H1 (cell line): ENCODE measurements around the gene NAA40. TPM values are rescaled to one million over a fixed set of nuclear protein-coding genes. Genes with fewer than 3 reads are reported as not detected.

ENCODE experiments used
- CTCF ChIA-PET: fragments of 300-600 bp; sonication (Branson Sonifier 250); formaldehyde crosslinking; loops from one replicate; lab custom pipeline; 2021; ENCODE audit not compliant: partially characterized antibody; lab: Charles Lee
- POLR2A ChIA-PET: fragments of 300-600 bp; sonication (Branson Sonifier 250); formaldehyde crosslinking; loops from one replicate; lab custom pipeline; 2021; ENCODE audit warnings: inconsistent platforms; ENCODE audit not compliant: partially characterized antibody; lab: Charles Lee
- DNase-seq, 2 experiments: peaks; one replicate each; pipeline versions ENCODE4 v3.0.0 to v3.0.0-alpha.2; 2010 to 2022; ENCODE audit warnings: low spot score in 2 of 2, low read depth in 1 of 2, mixed read lengths in 1 of 2
- FAIRE-seq: peaks from 2 replicates; lab custom pipeline; 2011; peaks lifted over from hg19 to GRCh38; lab: Jason Lieb, UNC
- H2AFZ ChIP-seq: 2 replicates; pipeline ENCODE4 v1.8.1; 2012; ENCODE audit warnings: low read length, inconsistent platforms
- H2AK5ac ChIP-seq: 2 replicates; pipeline ENCODE4 v1.6.1; 2013; ENCODE audit warnings: low read depth, low read length
- H2BK120ac ChIP-seq: replicated peaks from 2 replicates; pipeline ENCODE3; 2013; ENCODE audit warnings: low read depth, low read length, inconsistent platforms
- H2BK12ac ChIP-seq: 2 replicates; pipeline ENCODE4 v1.6.1; 2013; ENCODE audit warnings: low read depth, low read length
- H2BK15ac ChIP-seq: 2 replicates; pipeline ENCODE4 v1.6.1; 2013; ENCODE audit warnings: low read length
- H2BK20ac ChIP-seq: 2 replicates; pipeline ENCODE4 v1.6.1; 2013; ENCODE audit warnings: low read length
- H2BK5ac ChIP-seq: 2 replicates; pipeline ENCODE4 v1.6.1; 2013; ENCODE audit warnings: low read depth, low read length
- H3K14ac ChIP-seq: 2 replicates; pipeline ENCODE4 v1.6.1; 2013; ENCODE audit warnings: inconsistent platforms; ENCODE audit not compliant: insufficient read length
- H3K18ac ChIP-seq: 2 replicates; pipeline ENCODE4 v1.6.1; 2013; ENCODE audit warnings: low read length; ENCODE audit errors: extremely low read depth
- H3K23ac ChIP-seq: 2 replicates; pipeline ENCODE4 v1.6.1; 2013; ENCODE audit warnings: inconsistent platforms; ENCODE audit not compliant: insufficient read length
- H3K23me2 ChIP-seq: 2 replicates; pipeline ENCODE4 v1.6.1; 2013; ENCODE audit warnings: low read depth, low read length
- H3K27ac ChIP-seq: 2 replicates; pipeline ENCODE4 v1.6.1; 2011; ENCODE audit warnings: low read depth, low read length, inconsistent platforms
- H3K27me3 ChIP-seq, 4 experiments: replicated peaks in 1 of 4; 1 replicate in 1 of 4; 2 replicates in 3 of 4; pipeline versions ENCODE4 v1.6.1 to v1.8.1; 2011 to 2013; ENCODE audit warnings: low read length in 3 of 4, mild to moderate bottlenecking in 3 of 4, inconsistent platforms in 2 of 4, mixed read lengths in 2 of 4, moderate library complexity in 1 of 4; ENCODE audit not compliant: control insufficient read depth in 3 of 4, insufficient read depth in 3 of 4; ENCODE audit errors: extremely low read depth in 1 of 4
- H3K36me3 ChIP-seq, 4 experiments: 2 replicates each; pipeline versions ENCODE4 v1.6.1 to v1.8.1; 2011 to 2013; ENCODE audit warnings: mild to moderate bottlenecking in 4 of 4, low read length in 3 of 4, moderate library complexity in 2 of 4, control low read depth in 1 of 4, inconsistent platforms in 1 of 4; ENCODE audit not compliant: insufficient read depth in 4 of 4, control insufficient read depth in 2 of 4
- H3K4ac ChIP-seq: replicated peaks from 2 replicates; pipeline ENCODE3; 2013; ENCODE audit warnings: low read length, low read depth, mixed read lengths, inconsistent platforms; ENCODE audit not compliant: insufficient read length
- H3K4me1 ChIP-seq, 4 experiments: replicated peaks in 1 of 4; 1 replicate in 1 of 4; 2 replicates in 3 of 4; pipeline versions ENCODE4 v1.6.1 to v1.8.1; 2011 to 2013; ENCODE audit warnings: low read length in 3 of 4, inconsistent platforms in 2 of 4, mixed read lengths in 1 of 4; ENCODE audit not compliant: insufficient read depth in 4 of 4, control insufficient read depth in 3 of 4
- H3K4me2 ChIP-seq, 2 experiments: 2 replicates each; pipeline versions ENCODE4 v1.6.1 to v1.8.1; 2011 to 2013; ENCODE audit warnings: low read depth in 2 of 2, low read length in 2 of 2, control low read depth in 1 of 2, inconsistent platforms in 1 of 2, mild to moderate bottlenecking in 1 of 2; ENCODE audit not compliant: insufficient read depth in 1 of 2
- H3K4me3 ChIP-seq, 4 experiments: fragments of 200-600, 300-600 bp in 1 of 4; sonication (generic), shearing (Covaris generic), sonication (Bioruptor Twin) in 1 of 4; 2 replicates each; pipeline versions ENCODE4 v1.5.1 to v1.8.1; 2011 to 2016; ENCODE audit warnings: low read length in 4 of 4, low read depth in 3 of 4, control low read depth in 2 of 4, inconsistent platforms in 2 of 4, mild to moderate bottlenecking in 2 of 4, mixed read lengths in 1 of 4, moderate library complexity in 1 of 4; ENCODE audit not compliant: insufficient read depth in 2 of 4; ENCODE audit errors: extremely low read depth in 1 of 4
- H3K56ac ChIP-seq: replicated peaks from 2 replicates; pipeline ENCODE3; 2013; ENCODE audit warnings: low read depth, mild to moderate bottlenecking, mixed read lengths, low read length, inconsistent platforms; ENCODE audit not compliant: insufficient read length
- H3K79me1 ChIP-seq: 2 replicates; pipeline ENCODE4 v1.6.1; 2013; ENCODE audit warnings: low read depth, low read length, control low read depth
- H3K79me2 ChIP-seq, 2 experiments: 2 replicates each; pipeline versions ENCODE4 v1.6.1 to v1.8.1; 2012 to 2013; ENCODE audit warnings: low read length in 2 of 2, mild to moderate bottlenecking in 2 of 2, inconsistent platforms in 1 of 2; ENCODE audit not compliant: insufficient read depth in 2 of 2, control insufficient read depth in 1 of 2
- H3K9ac ChIP-seq, 4 experiments: replicated peaks in 1 of 4; 1 replicate in 1 of 4; 2 replicates in 3 of 4; pipeline versions ENCODE4 v1.6.1 to v1.8.1; 2011 to 2013; ENCODE audit warnings: low read depth in 3 of 4, low read length in 3 of 4, control low read depth in 2 of 4, mild to moderate bottlenecking in 2 of 4, moderate library complexity in 2 of 4, inconsistent platforms in 1 of 4; ENCODE audit errors: extremely low read depth in 1 of 4
- H3K9me3 ChIP-seq, 2 experiments: 2 replicates each; pipeline versions ENCODE4 v1.6.1 to v1.8.1; 2012 to 2013; ENCODE audit warnings: mild to moderate bottlenecking in 2 of 2, moderate library complexity in 2 of 2, control low read depth in 1 of 2, inconsistent platforms in 1 of 2, low read depth in 1 of 2, low read length in 1 of 2, mixed read lengths in 1 of 2; ENCODE audit not compliant: insufficient read depth in 2 of 2
- H4K20me1 ChIP-seq, 2 experiments: replicated peaks in 1 of 2; 2 replicates each; pipeline versions ENCODE3 to v1.8.1; 2011 to 2013; ENCODE audit warnings: inconsistent platforms in 2 of 2, low read length in 2 of 2, mild to moderate bottlenecking in 1 of 2; ENCODE audit not compliant: insufficient read depth in 2 of 2, control insufficient read depth in 1 of 2
- H4K5ac ChIP-seq: 2 replicates; pipeline ENCODE4 v1.6.1; 2013; ENCODE audit warnings: low read length, low read depth, mixed read lengths, inconsistent platforms; ENCODE audit not compliant: insufficient read length
- H4K8ac ChIP-seq: 2 replicates; pipeline ENCODE4 v1.8.0; 2013; ENCODE audit warnings: mild to moderate bottlenecking, moderate library complexity, low read length, inconsistent platforms; ENCODE audit not compliant: insufficient read depth; ENCODE audit errors: extremely low read depth
- H4K91ac ChIP-seq: replicated peaks from 2 replicates; pipeline ENCODE3; 2013; ENCODE audit warnings: low read length, mixed read lengths, inconsistent platforms; ENCODE audit not compliant: insufficient read length
- CBX8 ChIP-seq: fragments of 300-800, 300-1000 bp; sonication (generic); IDR thresholded peaks from 2 replicates; pipeline ENCODE4 v1.7.1; 2016; ENCODE audit warnings: low read depth, low read length, borderline replicate concordance
- CHD1 ChIP-seq: IDR thresholded peaks from 2 replicates; pipeline ENCODE4 v1.6.1; 2012; ENCODE audit warnings: low read depth, low read length, improper control_type of control experiment
- KDM4A ChIP-seq: IDR thresholded peaks from one replicate; pipeline ENCODE4 v1.7.1; 2012; ENCODE audit warnings: low read depth, mild to moderate bottlenecking, moderate library complexity, low read length, inconsistent platforms; ENCODE audit not compliant: severe bottlenecking
- SIN3A ChIP-seq, 2 experiments: IDR thresholded peaks in 1 of 2; conservative IDR thresholded peaks in 1 of 2; 2 replicates each; pipeline ENCODE4 v1.6.1; 2011 to 2012; ENCODE audit warnings: low read length in 2 of 2, improper control_type of control experiment in 1 of 2, low read depth in 1 of 2, mild to moderate bottlenecking in 1 of 2
- SUZ12 ChIP-seq: fragments of 200-600 bp; sonication (generic); IDR thresholded peaks from 2 replicates; pipeline ENCODE4 v1.6.1; 2012; ENCODE audit warnings: mild to moderate bottlenecking, inconsistent platforms, low read length, moderate library complexity, mixed read lengths
- TEAD4 ChIP-seq: IDR thresholded peaks from 2 replicates; pipeline ENCODE4 v1.6.1; 2012; ENCODE audit warnings: low read depth, low read length, inconsistent platforms, mixed read lengths
- WGBS, 2 experiments: shearing (Covaris generic) in 1 of 2; methylation state at CpG; one replicate each; pipeline versions ENCODE4 v1.1.6 to v1.1.7; 2013 to 2015; ENCODE audit warnings: low lambda C conversion rate in 2 of 2, mixed read lengths in 2 of 2, inconsistent platforms in 1 of 2, low coverage in 1 of 2, missing lambda C conversion rate in 1 of 2; ENCODE audit not compliant: insufficient replicate concordance in 2 of 2, insufficient coverage in 1 of 2, insufficient read length in 1 of 2; ENCODE audit errors: extremely low coverage in 1 of 2, missing lambda C conversion rate in 1 of 2; 5-methylcytosine and 5-hydroxymethylcytosine counted together
- polyA plus RNA-seq, 7 experiments: library from polyadenylated mRNA; depleted of rRNA in 3 of 7; stranded (reverse) in 5 of 7; unstranded in 2 of 7; fragments of >200 nt in 5 of 7; fragments of 200-250 nt in 2 of 7; gene quantifications; 1 replicate in 5 of 7; 2 replicates in 1 of 7; 4 replicates in 1 of 7; pipeline versions ENCODE4 v1.2.1 to v1.2.3, GENCODE V29; 2011 to 2013; ENCODE audit warnings: missing spikeins in 2 of 7, mixed read lengths in 2 of 7
- total RNA-seq: library from RNA; stranded (reverse); fragmentation: NEBNext Ultra II Directional; extraction: Animal tissue kit (Norgen Biotek cat#: 25700); gene quantifications from 2 replicates; pipeline ENCODE4 v1.2.1, GENCODE V29; 2021

Gene NAA40
- total and polyA plus RNA-seq, 2 of the 8 experiments (the other 6 are each of a cell fraction or from before 2014, with no cell fraction given): 20.0 to 31.1 TPM

DNA sequence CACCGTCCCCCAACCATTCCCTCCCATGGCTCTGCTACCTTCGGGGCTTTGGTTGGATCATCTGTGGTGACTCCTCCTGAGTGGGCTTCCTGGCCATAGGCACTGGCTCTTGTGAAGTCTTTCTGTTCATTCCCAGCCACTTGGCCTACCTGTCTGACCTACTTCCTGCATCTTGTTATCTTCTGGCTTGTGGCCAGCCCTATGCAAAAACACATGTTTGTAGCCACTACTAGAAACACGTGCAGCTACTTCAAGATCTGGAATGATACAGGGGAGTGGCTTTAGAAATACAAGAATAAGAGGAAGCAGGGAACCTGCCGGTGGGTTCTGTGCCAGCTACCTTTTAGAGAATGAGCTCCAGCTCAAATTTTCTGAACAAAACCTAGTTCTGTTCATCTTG is 42.7 kb upstream of the NAA40 start:
- Histone ChIP-seq H3K4me2 (no peak overlapping the region), H3K27me3 (no peaks in the 10 kb centered on the region), H4K5ac (no peak overlapping the region), H3K9me3 (no peaks in the 10 kb centered on the region), H3K4ac (no peak overlapping the region), H3K9ac (no peak overlapping the region), H3K36me3 (peaks cover 31 to 51% (median 44%) of the 10 kb centered on the region in 4 experiments), H4K8ac (no peak overlapping the region), H3K27ac (no peak overlapping the region), H3K14ac (no peak overlapping the region), H2BK5ac (no peak overlapping the region), H3K18ac (no peak overlapping the region), H3K23me2 (no peaks in the 10 kb centered on the region), H3K23ac (no peak overlapping the region), H2BK120ac (no peak overlapping the region), H2AK5ac (no peak overlapping the region), H3K4me3 (no peak overlapping the region), H4K20me1 (peaks cover 3 to 9% of the 10 kb centered on the region in 2 experiments), H2BK20ac (no peak overlapping the region), H2BK15ac (no peak overlapping the region), H4K91ac (no peak overlapping the region), H3K4me1 (0 out of 7 replicates have a peak, but pooled peaks cover 0 to 5% (median 0%) of the 10 kb centered on the region in 4 experiments), H3K79me2 (peaks cover 0 to 30% of the 10 kb centered on the region in 2 experiments; a peak in 2 of 4 replicates), H2AFZ (no peak overlapping the region), H2BK12ac (no peak overlapping the region), H3K79me1 (peaks cover 7% of the 10 kb centered on the region), H3K56ac (no peak overlapping the region)
- 96% methylated on average over 4 of the region's 4 CpGs; no CpG with 5 or more reads in 1 of the 2 experiments for WGBS, 2 experiments
- ChIA-PET CTCF (interaction anchor here (0.5 to 1.5 kb wide), 4 partner anchors 11 to 59 kb away, joined by 3 to 4 read pairs (median 3); no protein-coding TSS in a partner anchor), POLR2A (no interaction called here)
- DNase-seq: no peak
- no peak for FAIRE-seq
- TF ChIP-seq KDM4A: no peak
- TF ChIP-seq CHD1: no peak
- no peak for TF ChIP-seq SIN3A (conservative IDR thresholded peaks at IDR 0.05 in 1 of 2, IDR thresholded peaks at IDR 0.05 in 1 of 2; ENCODE audit: low read depth in 1 of 2, low read length in 2 of 2)
- no peak for TF ChIP-seq TEAD4
- TF ChIP-seq CBX8: no peak
- no peak for TF ChIP-seq SUZ12
